Activated naive CD4-positive, alpha-beta T cell treated with anti-CD3 and anti-CD28 coated beads, Interleukin-2, amount 50 U/mL, for 24 hours (primary cell): Measurements from ENCODE around the gene PDE3B.
"Not testable (repeated sequence)": the region's sequence is repeated elsewhere in the genome, so short reads cannot be mapped to it uniquely, and the experiment has no call there.

ENCODE experiments used
- H3K27ac Mint-ChIP-seq: one replicate; pipeline ENCODE4 v1.8.0; 2021; ENCODE audit warnings: mild to moderate bottlenecking, mixed read lengths
- H3K27me3 Mint-ChIP-seq: one replicate; pipeline ENCODE4 v1.8.0; 2021; ENCODE audit warnings: mixed read lengths
- H3K36me3 Mint-ChIP-seq: one replicate; pipeline ENCODE4 v1.8.0; 2021; ENCODE audit warnings: mixed read lengths
- H3K4me1 Mint-ChIP-seq: one replicate; pipeline ENCODE4 v1.8.0; 2021; ENCODE audit warnings: mixed read lengths
- H3K4me3 Mint-ChIP-seq: one replicate; pipeline ENCODE4 v1.8.0; 2021; ENCODE audit warnings: mild to moderate bottlenecking, mixed read lengths
- H3K9me3 Mint-ChIP-seq: one replicate; pipeline ENCODE4 v1.8.0; 2021; ENCODE audit warnings: mixed read lengths

The PDE3B gene

GRCh38 chr11:14653090-14653489 lies 9.5 kb downstream of the PDE3B start:
- Mint-ChIP-seq H3K27me3 (no peaks in the 10 kb centered on the region), H3K4me3 (no peak overlapping the region), H3K27ac (no peak overlapping the region), H3K4me1 (peaks cover 86% of the 10 kb centered on the region), H3K36me3 (peaks cover 28% of the 10 kb centered on the region), H3K9me3 (no peaks in the 10 kb centered on the region)

GRCh38 chr11:14655435-14655834 lies 11.8 kb downstream of the PDE3B start:
- Mint-ChIP-seq H3K36me3 (peaks cover 34% of the 10 kb centered on the region), H3K27ac (peak overlapping the region; percentile 88), H3K4me3 (no peak overlapping the region), H3K27me3 (no peaks in the 10 kb centered on the region), H3K4me1 (peaks cover 74% of the 10 kb centered on the region), H3K9me3 (no peaks in the 10 kb centered on the region)

- Mint-ChIP-seq H3K4me1 (peaks cover 68% of the 10 kb centered on the region), H3K27me3 (no peaks in the 10 kb centered on the region), H3K4me3 (peak overlapping the region; percentile 12), H3K27ac (peak overlapping the region; percentile 14), H3K9me3 (no peaks in the 10 kb centered on the region), H3K36me3 (peaks cover 37% of the 10 kb centered on the region)
Measured at GRCh38 chr11:14656536-14657457, 13.2 kb downstream of the PDE3B start.

GRCh38 chr11:14657841-14658240 lies 14.2 kb downstream of the PDE3B start:
- H3K36me3 Mint-ChIP-seq = peaks cover 38% of the 10 kb centered on the region

GRCh38 chr11:14664926-14665325 lies 21.3 kb downstream of the PDE3B start:
- H3K4me1 Mint-ChIP-seq = peaks cover 28% of the 10 kb centered on the region
- H3K27me3 Mint-ChIP-seq, H3K9me3 Mint-ChIP-seq, H3K27ac Mint-ChIP-seq, H3K4me3 Mint-ChIP-seq: not testable (repeated sequence)
- H3K36me3 Mint-ChIP-seq = peaks cover 22% of the 10 kb centered on the region

More at GRCh38 chr11:14657841-14658240, 14.2 kb downstream of the PDE3B start:
- H3K4me1 Mint-ChIP-seq = peaks cover 58% of the 10 kb centered on the region
- no peak overlapping the region for H3K4me3 Mint-ChIP-seq
- no peak overlapping the region for H3K27ac Mint-ChIP-seq
- no peaks in the 10 kb centered on the region for H3K27me3 Mint-ChIP-seq
- no peaks in the 10 kb centered on the region for H3K9me3 Mint-ChIP-seq

- H3K27ac Mint-ChIP-seq, H3K9me3 Mint-ChIP-seq, H3K4me3 Mint-ChIP-seq, H3K27me3 Mint-ChIP-seq: not testable (repeated sequence)
- peaks cover 41% of the 10 kb centered on the region for H3K4me1 Mint-ChIP-seq
- peaks cover 18% of the 10 kb centered on the region for H3K36me3 Mint-ChIP-seq
Measured at GRCh38 chr11:14667329-14667728, 23.7 kb downstream of the PDE3B start.

GRCh38 chr11:14668731-14669301 lies 25.2 kb downstream of the PDE3B start:
- peaks cover 19% of the 10 kb centered on the region for H3K36me3 Mint-ChIP-seq
- H3K4me1 Mint-ChIP-seq = peaks cover 56% of the 10 kb centered on the region
- peak overlapping the region; percentile 71 for H3K27ac Mint-ChIP-seq
- no peak overlapping the region for H3K4me3 Mint-ChIP-seq
- no peaks in the 10 kb centered on the region for H3K27me3 Mint-ChIP-seq
- no peaks in the 10 kb centered on the region for H3K9me3 Mint-ChIP-seq

- H3K9me3 Mint-ChIP-seq = no peaks in the 10 kb centered on the region
- peaks cover 57% of the 10 kb centered on the region for H3K4me1 Mint-ChIP-seq
- H3K36me3 Mint-ChIP-seq = peaks cover 23% of the 10 kb centered on the region
- no peaks in the 10 kb centered on the region for H3K27me3 Mint-ChIP-seq
- H3K27ac Mint-ChIP-seq = peak overlapping the region; percentile 42
- no peak overlapping the region for H3K4me3 Mint-ChIP-seq
Measured at GRCh38 chr11:14669499-14669898, 25.9 kb downstream of the PDE3B start.

GRCh38 chr11:14669958-14670357 lies 26.4 kb downstream of the PDE3B start:
- Mint-ChIP-seq H3K27me3 (no peaks in the 10 kb centered on the region), H3K9me3 (no peaks in the 10 kb centered on the region), H3K4me1 (peaks cover 60% of the 10 kb centered on the region), H3K36me3 (peaks cover 25% of the 10 kb centered on the region), H3K4me3 (no peak overlapping the region), H3K27ac (peak overlapping the region; percentile 78)

GRCh38 chr11:14672635-14673034 lies 29.0 kb downstream of the PDE3B start:
- peaks cover 32% of the 10 kb centered on the region for H3K36me3 Mint-ChIP-seq
- no peaks in the 10 kb centered on the region for H3K9me3 Mint-ChIP-seq

GRCh38 chr11:14673421-14673820 lies 29.8 kb downstream of the PDE3B start:
- Mint-ChIP-seq H3K4me1 (peaks cover 75% of the 10 kb centered on the region), H3K36me3 (peaks cover 35% of the 10 kb centered on the region), H3K4me3 (no peak overlapping the region), H3K27ac (peak overlapping the region; percentile 90), H3K27me3 (no peaks in the 10 kb centered on the region), H3K9me3 (no peaks in the 10 kb centered on the region)

More at GRCh38 chr11:14672635-14673034, 29.0 kb downstream of the PDE3B start:
- H3K4me3 Mint-ChIP-seq = no peak overlapping the region
- H3K27ac Mint-ChIP-seq = peak overlapping the region; percentile 90
- peaks cover 75% of the 10 kb centered on the region for H3K4me1 Mint-ChIP-seq
- H3K27me3 Mint-ChIP-seq = no peaks in the 10 kb centered on the region

GRCh38 chr11:14673824-14674405 lies 30.3 kb downstream of the PDE3B start:
- peak overlapping the region; percentile 3 for H3K4me3 Mint-ChIP-seq
- peak overlapping the region; percentile 90 for H3K27ac Mint-ChIP-seq
- H3K27me3 Mint-ChIP-seq = no peaks in the 10 kb centered on the region
- peaks cover 36% of the 10 kb centered on the region for H3K36me3 Mint-ChIP-seq
- no peaks in the 10 kb centered on the region for H3K9me3 Mint-ChIP-seq
- peaks cover 75% of the 10 kb centered on the region for H3K4me1 Mint-ChIP-seq

- Mint-ChIP-seq H3K9me3 (peaks cover 7% of the 10 kb centered on the region), H3K36me3 (peaks cover 44% of the 10 kb centered on the region), H3K27me3 (no peaks in the 10 kb centered on the region), H3K27ac (peak overlapping the region; percentile 19), H3K4me3 (no peak overlapping the region), H3K4me1 (peaks cover 74% of the 10 kb centered on the region)
Measured at GRCh38 chr11:14676068-14676467, 32.5 kb downstream of the PDE3B start.

- Mint-ChIP-seq H3K4me3 (no peak overlapping the region), H3K27me3 (no peaks in the 10 kb centered on the region), H3K27ac (no peak overlapping the region), H3K9me3 (peaks cover 7% of the 10 kb centered on the region), H3K36me3 (peaks cover 45% of the 10 kb centered on the region), H3K4me1 (peaks cover 80% of the 10 kb centered on the region)
Measured at GRCh38 chr11:14677146-14677545, 33.5 kb downstream of the PDE3B start.

GRCh38 chr11:14678350-14678749 lies 34.7 kb downstream of the PDE3B start:
- Mint-ChIP-seq H3K4me3 (no peak overlapping the region), H3K9me3 (peaks cover 7% of the 10 kb centered on the region), H3K27me3 (no peaks in the 10 kb centered on the region), H3K36me3 (peaks cover 41% of the 10 kb centered on the region), H3K27ac (no peak overlapping the region), H3K4me1 (peaks cover 76% of the 10 kb centered on the region)

- Mint-ChIP-seq H3K27ac (peak overlapping the region; percentile 13), H3K9me3 (peaks cover 7% of the 10 kb centered on the region), H3K36me3 (peaks cover 37% of the 10 kb centered on the region), H3K27me3 (no peaks in the 10 kb centered on the region), H3K4me3 (no peak overlapping the region), H3K4me1 (peaks cover 77% of the 10 kb centered on the region)
Measured at GRCh38 chr11:14679662-14680061, 36.1 kb downstream of the PDE3B start.
